Non-pigmented ciliary epithelial cell (primary cell): ENCODE measurements around the gene C1orf74.

Experiments
- DNase-seq: peaks from one replicate; pipeline ENCODE4 v3.0.0-alpha.2; 2010; ENCODE audit warnings: low read depth

The C1orf74 gene

DNA sequence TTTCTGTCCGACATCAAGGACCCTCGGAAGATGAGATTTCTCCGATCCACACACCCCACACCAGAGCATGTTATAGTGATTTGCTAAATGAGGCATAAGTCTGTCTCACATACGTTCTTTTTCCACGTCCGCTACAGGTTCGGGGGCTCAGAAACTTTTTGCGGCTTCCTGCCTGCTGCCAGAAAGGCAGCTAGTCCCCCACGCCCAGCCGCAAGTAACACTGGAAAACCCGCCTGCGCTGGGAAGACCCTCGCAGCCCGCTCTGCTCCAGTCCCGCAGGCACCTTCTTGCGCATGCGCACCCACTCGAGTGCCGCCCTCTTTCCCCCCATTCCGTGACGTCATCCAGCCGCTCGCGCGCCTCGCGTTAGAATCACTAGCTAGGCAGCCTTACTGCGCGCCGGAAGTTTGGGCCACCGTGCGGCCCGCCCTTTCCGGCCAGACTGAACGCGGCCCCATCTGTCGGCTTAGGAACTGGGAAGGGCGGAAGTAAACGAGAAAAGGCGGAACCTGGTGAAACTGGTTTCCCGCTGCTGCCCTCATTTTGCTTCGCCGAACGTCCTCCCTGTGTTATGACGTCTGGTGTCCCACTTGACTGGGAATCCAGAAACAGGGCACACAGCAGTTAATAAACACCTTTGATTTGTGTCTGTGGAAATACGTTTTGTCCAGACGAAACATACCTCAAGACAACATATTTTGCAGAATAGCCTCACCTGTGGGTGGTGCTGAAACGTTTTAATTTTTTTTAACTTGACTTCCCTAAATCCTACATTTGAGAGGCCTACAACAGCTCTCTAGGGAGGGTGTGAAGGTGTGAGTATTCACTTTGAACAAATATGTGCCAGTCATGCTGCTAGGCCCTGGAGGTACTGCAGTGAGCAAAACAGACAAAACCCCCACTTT, at the start of gene C1orf74:
Gene C1orf74 (minus strand): TSS at position 295 of the 905 bp plus-strand sequence. CDS start 925 bp downstream, outside the sequence.
- peak; percentile 81 for DNase-seq

DNA sequence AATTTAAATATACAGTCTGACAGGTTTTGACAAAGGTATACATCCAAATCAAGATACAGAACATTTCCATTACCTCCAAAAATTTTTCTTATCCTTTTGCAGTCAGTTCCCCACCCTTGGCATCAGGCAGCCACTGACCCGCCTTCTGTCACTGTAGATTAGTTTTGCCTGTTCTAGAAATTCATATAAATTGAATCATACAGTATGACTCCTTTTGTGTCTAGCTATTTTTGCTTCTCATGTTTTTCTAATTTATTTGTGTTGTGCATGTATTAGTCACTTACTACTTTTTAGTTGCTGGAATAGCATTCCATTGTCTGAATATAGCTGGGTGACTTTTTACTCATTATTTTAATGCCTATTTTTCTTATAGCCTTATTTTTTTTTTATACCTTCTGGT, 47.3 kb upstream of the C1orf74 start:
- no peak for DNase-seq

DNA sequence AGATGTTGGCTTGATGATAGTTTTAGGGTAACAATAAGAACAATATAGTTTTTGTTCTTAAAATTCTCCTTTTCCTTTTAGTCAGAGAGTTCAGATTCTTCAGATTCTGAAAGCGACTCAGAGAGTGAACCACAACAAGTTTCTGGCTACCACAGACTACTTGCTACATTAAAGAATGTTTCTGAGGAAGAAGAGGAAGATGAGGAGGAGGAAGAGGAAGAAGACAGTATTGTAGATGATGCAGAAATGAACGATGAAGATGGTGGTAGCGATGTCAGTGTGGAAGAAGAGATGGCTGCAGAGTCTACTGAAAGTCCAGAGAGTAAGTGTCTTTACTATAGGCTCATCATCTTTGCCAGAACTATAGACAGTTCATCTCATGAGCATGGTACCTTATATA, 46.4 kb upstream of the C1orf74 start:
- DNase-seq, result no peak

GRCh38 chr1:209829716-209830115, 45.4 kb upstream of the C1orf74 start:
- DNase-seq, result no peak

DNA sequence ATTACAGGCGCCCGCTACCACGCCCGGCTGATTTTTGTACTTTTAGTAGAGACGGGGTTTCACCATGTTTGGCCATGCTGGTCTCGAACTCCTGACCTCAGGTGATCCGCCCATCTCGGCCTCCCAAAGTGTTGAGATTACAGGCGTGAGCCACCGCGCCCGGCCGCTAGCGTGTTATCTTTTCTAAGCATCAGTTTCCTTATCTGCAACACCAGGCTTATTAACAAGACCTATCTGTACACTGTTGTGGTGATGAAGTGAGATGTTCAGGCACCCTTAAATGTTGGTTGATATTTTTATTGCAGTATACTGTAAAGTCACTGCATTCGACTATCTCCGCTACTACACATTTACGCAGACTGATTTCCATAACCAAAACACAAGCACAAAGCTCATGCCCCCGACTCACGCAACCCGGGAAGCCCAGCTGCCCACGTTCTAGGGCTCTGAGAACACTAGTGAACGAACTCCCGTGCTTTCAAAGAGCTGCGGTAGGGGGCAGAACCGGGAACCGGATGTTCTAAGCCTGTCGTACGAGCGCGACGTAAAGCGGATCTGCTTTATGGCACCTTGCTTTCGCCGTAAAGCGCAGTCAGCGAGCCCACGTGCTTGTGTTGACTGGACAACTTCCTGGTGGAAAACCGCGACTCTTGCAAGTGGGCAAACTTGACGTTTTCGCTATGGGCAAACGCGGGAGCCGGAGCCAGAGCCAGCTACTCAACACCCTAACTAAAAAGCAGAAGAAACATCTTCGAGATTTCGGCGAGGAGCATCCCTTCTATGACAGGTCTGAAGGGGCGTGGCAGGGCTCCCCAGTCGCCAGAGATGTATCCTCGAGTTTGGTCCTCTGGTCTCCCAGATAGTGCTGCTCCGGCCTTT, 43.3 kb upstream of the C1orf74 start, which contains the start of gene UTP25:
Gene UTP25 (plus strand): TSS at position 589 of the 879 bp plus-strand sequence. CDS start 92 bp downstream, at position 681.
- peak; percentile 95 for DNase-seq

DNA sequence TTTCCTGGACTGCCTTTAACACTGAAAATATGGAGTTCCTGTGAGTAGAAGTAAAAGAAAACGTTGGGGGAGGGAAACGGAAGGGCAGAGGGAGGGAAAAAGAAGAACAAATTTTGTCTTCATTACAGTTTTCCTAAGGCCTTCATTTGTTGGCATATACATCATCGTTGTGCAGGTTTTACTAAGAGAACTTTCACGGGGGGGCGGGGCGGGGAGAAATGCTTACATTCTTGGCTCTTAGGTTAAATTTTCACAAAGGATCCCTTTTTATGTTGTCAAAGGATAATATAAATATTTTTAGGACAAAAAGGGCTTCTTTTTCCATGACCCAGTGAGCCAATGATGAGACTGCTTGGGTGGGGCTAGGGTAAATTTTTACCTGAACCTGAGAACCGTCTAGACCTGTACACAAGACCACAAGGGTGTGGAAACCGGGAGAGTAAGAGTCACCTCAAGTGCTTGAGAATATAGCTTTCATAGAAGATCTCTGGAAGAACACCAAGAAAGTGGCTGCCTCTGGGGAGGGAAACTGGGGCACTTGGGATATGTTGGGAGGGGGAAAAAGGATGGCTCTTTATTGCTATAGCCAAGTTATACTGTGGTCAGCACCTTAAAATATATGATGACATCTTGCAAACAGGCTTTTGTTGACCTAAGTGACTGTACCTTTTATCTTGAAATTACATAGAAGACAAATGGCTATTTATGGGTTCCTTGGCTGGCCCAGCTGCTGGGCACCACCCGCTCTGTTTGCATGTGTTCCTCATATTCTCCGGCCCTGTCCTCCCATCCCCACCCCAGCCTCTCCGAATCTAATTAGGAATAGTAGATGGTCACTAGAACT, 41.5 kb upstream of the C1orf74 start:
- DNase-seq, result no peak

- peak; percentile 55 for DNase-seq
Measured at GRCh38 chr1:209823143-209824041, 39.0 kb upstream of the C1orf74 start.

DNA sequence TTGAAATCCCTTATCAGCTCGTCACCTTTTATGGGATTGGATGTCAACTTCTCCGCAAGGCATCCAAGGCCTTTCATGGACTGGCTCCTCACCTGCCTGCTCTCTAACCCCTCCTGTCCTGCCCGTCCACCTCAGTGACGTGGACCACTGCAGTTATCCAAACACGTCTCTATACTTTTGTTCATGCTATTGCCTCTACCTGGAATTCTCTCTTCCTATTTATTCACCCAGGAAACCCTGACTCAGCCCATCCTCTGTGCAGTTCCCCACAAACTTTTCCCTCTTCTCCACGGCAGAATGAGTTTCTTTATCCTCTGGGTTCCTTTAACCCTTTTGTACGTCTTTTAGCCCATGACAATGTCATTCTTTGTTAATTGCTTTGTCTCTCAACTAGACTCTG, 38.3 kb upstream of the C1orf74 start:
- DNase-seq, result no peak

- DNase-seq, result no peak
Measured at GRCh38 chr1:209820986-209821385, 36.6 kb upstream of the C1orf74 start.

DNA sequence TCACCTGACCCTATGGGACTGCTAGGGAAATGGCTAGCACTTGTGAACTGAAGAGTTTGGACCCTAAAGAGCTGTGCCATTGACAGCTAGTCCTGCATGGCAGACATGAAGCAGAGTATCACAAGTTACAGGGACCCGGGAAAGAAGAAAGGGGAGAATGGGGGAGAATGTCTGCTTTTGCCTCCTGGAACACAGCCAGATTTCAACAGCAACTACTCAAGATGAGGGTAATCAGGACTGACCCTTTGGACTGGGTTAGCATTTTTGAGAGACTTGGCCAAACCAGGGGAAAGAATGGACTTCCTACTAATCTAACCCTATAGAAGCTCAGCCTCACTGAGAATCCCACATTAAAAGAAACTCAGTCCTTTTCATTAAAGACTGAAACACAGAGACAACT, 34.7 kb upstream of the C1orf74 start:
- DNase-seq, result no peak

- no peak for DNase-seq
Measured at GRCh38 chr1:209817691-209818090, 33.3 kb upstream of the C1orf74 start.

DNA sequence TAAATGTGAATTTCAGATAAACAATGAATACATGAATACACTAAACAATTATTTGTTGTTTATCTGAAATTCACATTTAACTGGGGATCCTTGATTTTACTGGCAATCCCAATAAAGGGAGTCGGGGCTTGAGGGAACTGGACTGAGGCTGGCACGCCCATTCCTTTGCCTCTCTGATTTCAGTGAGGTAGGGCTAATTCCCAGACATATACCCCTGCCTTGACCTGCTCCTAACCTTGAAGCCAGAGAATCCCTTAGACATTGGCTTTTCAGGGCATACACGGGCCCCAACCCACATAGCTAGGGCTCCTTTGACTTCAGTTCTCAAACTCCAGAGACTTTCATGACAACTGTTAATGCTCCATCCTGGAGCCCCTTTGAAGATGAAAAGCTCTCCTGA, 32.6 kb upstream of the C1orf74 start:
- no peak for DNase-seq

- no peak for DNase-seq
Measured at GRCh38 chr1:209815931-209816341, 31.6 kb upstream of the C1orf74 start.

DNA sequence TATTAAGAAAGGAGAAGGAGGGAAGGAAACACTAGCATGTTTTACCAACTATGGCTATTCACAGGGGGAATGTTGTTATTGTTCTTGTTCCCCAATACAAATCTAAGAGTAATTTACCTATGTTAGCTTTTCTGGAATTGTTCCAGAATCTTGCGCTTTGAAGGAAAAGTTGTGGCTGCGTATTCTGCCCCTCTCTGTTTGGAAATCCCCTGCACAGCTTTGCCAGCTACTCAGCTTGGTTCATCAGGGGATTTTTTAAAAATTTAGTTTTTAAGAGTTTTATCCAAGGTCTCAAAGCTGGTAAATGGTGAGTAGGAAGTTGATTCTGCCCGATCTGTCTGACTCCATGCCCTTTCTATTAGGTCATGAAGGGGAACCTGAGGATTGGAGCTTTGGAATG, 31.1 kb upstream of the C1orf74 start:
- no peak for DNase-seq

DNA sequence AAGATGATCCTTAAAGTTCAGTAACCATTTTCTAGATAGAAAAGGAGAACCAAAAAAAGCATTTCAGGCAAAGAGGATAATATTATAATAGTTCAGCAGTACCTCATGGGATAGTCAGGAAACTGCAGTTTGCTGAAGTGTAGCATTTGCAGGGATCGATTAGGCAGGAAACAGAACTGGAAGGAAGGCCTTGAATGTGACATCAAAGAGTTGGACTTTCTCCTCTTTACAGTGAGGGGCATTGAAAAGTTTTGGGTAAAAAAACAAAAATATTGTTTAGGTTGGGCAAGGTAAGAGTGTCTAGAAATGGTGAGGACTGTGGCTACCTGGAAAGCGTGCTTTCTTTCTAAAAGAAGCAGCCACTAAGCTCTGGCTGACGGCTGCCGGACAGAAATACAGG, 29.5 kb upstream of the C1orf74 start:
- no peak for DNase-seq

GRCh38 chr1:209810783-209811182, 26.4 kb upstream of the C1orf74 start:
- no peak for DNase-seq

DNA sequence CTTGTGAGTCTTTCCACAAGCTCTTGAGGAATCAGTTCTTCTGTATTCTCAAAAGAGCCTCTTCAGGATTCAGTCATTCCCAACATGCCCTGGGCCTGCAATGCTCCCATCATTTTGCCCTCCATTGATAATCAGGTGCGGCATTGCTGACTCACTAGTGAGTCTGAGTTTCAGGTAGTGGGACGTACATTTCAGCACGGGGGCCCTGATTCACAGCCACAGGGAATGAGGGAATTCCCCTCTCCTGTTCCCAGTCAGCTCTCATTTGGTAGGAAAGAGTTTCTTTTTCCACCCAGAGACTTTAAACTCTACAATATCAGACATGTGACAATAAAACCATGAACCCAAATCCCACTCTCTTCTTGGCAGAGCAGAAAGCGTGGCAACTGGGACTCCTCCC, 25.3 kb upstream of the C1orf74 start:
- no peak for DNase-seq

DNA sequence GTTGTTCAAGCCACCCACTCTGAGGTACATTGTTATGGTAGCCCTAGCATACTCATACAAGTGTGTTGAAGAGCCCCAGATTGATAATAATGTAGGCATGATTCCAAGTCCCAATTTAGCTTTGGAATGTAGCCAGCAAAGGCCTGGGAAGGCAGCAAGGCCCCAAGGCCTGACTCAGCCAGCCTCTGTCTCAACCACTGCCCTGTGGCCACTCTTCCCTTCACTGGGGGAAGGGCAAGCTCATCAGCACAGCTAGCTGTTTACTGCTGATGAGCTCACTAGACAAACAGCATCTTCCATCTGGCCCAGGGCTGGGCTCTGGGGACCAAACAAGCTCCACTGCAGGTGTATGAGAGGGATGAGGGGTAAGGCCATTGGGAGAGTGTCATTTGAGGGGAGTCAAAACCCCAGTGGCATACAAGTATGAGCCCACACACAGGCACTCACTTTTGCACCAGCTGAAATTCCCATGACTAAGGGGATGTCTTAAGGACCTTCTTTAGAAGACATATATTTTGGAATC, 23.8 kb upstream of the C1orf74 start:
- DNase-seq, result peak; percentile 96

GRCh38 chr1:209807509-209807908, 23.1 kb upstream of the C1orf74 start:
- DNase-seq, result no peak
